ENCODE results near the gene CTNNA3.

The CTNNA3 gene

GRCh38 chr10:66591865-66592264, 1104.1 kb downstream of the CTNNA3 start:
- no peak for DNase-seq

DNA sequence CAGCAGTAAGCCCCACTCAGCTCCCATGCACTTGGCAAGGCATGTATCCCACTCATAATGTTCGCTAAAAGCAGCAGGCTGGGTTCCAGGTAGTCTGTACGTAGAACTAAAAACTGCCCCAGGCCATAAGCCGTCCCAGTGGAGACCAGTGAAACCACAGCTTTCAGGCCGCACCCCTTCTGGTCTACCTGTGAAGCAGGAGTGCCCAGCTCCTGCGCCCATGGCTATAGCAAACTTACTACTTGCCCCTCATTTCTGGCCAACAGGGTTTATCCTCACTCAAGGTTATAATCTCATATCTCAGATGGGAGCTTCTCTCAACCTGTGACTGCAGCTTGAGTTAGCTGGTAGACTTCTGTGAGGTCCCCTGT, 1108.3 kb downstream of the CTNNA3 start:
- DNase-seq: no peak

GRCh38 chr10:66586897-66587679, 1108.9 kb downstream of the CTNNA3 start:
- no peak for DNase-seq

DNA sequence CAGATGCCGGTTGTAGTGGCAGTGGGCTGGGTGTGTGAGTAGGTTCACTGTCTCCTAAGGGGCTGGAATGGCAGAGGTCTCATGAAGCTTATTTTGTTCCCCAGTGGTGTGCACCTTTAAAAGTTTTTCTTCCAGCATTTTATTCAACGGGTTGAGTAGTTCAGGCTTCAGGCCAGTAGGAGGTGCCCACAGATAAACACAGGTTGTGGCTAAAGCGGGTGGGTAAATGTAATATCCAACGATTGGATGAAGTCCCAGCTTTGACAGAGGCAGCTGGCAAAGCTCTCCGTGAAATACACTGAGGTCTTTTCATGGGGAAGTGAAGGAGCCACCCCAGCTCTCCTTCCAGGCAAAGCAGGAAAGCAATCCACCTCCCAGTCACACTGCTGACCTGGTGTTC, 1109.9 kb downstream of the CTNNA3 start:
- DNase-seq: no peak

DNA sequence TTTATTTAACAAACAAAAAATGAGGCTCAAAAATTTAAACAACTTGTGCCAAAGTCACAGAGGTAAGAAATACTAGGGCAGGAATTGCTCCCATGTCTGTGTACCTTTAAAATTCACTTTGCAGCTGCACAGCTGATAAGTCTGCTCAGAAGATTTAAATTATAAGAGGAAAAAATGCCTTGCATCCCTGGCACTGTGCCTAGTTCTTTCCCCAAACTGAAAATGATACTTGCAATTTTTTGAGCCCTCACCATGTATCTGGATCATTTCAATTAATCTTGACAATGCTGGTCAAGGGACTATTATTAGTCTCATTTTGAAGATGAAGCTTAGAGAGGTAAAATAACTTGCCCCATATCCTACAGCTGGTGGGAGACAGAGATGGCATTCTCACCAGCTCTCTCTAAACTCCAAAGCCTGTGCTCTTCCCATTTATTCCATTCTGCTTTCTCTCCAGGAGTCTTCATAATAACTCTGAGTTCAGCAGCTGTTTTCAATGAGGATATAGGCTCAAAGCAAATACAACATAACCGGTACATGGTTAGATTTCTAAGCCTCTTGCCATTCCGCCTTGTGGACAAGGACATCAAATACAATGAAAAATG, 1120.6 kb downstream of the CTNNA3 start:
- no peak for DNase-seq

GRCh38 chr10:66572700-66573099, 1123.3 kb downstream of the CTNNA3 start:
- DNase-seq: no peak

GRCh38 chr10:66565999-66566398, 1130.0 kb downstream of the CTNNA3 start:
- DNase-seq: no peak

- no peak for DNase-seq
These were observed 1131.7 kb downstream of the CTNNA3 start for GRCh38 chr10:66564287-66564686.

DNA sequence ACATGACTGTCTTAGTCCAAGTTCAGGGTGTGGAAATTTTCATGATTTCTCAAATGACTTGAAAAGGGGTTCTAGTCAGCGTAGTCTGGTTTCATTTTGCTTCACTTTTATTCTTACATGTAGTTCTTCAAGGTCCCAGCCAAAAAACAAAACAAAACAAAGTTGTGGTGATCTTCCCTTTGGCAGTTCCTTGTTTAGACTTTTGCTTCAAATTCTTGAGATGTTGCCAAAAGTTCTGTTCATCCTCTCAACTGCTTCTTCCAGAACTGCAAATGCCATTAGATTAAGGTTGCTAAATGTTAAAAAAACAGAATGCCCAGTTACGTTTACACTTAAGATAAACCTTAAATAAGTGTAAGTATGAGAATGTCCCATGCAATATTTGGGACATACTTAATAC, 1140.9 kb downstream of the CTNNA3 start:
- no peak for DNase-seq

DNA sequence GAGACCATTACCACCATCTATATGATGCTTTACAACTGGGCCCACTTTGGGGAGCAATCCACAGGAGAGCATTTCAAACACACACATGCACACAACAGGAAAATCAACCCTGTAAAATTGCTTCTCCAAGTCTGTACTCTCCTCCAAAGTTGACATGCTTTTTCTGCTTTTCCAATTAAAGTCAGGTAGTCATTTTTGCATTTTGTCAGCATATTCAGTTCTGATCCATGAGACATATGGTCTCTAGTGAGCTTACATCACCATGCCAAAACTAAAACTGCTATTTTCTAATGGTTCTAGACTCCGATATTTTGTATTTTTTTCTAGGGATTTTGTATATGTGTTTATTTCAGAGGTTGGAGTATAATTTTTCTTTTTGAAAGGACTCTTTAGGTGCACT, 1143.7 kb downstream of the CTNNA3 start:
- DNase-seq: no peak

GRCh38 chr10:66550351-66550750, 1145.6 kb downstream of the CTNNA3 start:
- no peak for DNase-seq

- no peak for DNase-seq
These were observed 1157.1 kb downstream of the CTNNA3 start for GRCh38 chr10:66538908-66539307.

DNA sequence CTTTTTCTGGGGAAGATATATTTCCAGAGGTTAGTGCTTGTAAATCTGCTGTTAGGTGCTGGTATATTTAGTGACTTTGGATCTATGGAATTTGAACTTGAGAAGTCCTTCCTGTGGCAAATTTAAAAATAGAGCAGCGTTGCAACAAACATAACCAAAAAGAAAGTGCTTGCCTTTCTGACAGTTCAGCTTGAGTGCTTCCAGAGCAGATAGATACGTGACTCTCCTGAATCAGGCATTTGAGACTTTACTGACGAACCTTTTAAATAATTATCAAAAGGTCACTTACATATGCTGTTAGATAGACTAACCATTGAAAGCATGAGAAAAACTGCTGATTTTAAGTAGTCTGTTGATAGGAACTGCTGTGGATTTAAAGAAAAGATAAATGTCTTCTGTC, 1157.6 kb downstream of the CTNNA3 start:
- DNase-seq: no peak

DNA sequence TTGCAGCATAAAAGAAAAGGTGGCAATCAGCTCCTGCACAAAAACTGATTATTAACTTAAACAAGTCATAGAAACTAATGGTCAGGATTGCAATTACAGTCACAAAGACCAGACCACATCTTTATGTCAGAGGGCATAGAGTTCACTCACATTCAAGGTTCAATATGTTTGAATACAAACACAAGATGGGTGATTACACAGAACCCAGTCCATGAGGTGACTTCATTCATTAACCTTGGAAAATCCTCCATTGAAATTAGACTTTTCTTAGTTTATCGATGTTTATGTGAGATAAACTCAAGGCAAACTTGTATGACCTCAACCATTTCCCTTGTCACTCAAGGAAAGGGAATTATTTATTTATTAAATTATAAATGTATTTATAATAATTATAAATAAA, 1158.8 kb downstream of the CTNNA3 start:
- DNase-seq: no peak

GRCh38 chr10:66535439-66535838, 1160.6 kb downstream of the CTNNA3 start:
- DNase-seq: no peak

DNA sequence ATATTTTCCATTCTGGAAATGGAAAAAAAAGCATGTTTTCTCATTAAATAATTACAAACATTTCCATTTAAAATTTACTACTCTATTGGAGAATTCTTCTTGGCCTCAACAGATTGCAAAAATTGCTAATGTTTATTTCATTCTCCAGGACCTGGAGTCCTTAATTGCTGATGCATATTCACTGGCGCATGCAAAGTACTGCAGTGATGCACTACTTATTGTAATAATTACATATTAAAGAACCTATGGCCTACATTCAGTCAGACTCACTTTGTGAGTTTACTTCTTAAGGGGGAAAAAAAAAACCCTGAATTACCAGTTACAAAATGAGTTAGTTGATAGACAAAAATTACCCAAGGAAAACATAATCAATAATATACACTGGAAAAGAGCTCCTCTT, 1161.1 kb downstream of the CTNNA3 start:
- no peak for DNase-seq

- no peak for DNase-seq
These were observed 1174.5 kb downstream of the CTNNA3 start for GRCh38 chr10:66521506-66521905.

DNA sequence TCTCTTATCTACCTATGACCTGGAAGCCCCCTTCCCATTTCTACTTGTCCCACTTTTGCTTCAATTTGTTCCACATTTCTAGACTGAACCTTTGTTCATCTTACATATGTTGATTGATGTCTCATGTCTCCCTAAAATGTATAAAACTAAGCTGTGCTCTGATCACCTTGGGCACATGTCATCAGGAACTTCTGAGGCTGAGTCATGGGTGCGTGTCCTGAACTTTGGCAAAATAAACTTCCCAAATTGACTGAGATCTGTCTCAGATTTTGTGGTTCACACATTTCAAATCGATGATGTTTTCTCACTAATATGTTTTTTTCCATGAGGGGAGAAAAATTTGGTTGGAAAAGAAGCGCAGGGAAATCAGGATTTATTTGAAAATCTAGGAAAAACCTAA, 1176.4 kb downstream of the CTNNA3 start:
- DNase-seq: no peak

DNA sequence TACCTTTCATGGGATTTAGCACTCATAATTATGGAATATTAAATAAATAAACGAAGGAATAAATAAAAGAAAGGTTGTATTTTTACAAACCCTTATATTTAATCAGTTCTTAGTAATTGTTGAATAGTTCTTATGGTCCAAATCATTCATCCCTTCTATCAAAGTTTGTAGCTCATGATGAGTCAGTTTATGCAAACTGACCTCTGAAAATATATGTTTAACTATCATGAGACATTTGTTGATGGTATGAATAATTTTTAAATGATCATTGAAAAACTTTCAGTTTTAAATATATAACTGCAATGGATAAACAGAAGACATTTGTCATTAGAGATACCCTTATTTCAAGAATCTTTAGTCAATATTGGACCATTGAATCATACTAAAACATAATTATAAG, 1181.3 kb downstream of the CTNNA3 start:
- no peak for DNase-seq

GRCh38 chr10:66513504-66513903, 1182.5 kb downstream of the CTNNA3 start:
- DNase-seq: no peak

- no peak for DNase-seq
These were observed 1190.9 kb downstream of the CTNNA3 start for GRCh38 chr10:66505003-66505657.

GRCh38 chr10:66501356-66501755, 1194.6 kb downstream of the CTNNA3 start:
- no peak for DNase-seq

DNA sequence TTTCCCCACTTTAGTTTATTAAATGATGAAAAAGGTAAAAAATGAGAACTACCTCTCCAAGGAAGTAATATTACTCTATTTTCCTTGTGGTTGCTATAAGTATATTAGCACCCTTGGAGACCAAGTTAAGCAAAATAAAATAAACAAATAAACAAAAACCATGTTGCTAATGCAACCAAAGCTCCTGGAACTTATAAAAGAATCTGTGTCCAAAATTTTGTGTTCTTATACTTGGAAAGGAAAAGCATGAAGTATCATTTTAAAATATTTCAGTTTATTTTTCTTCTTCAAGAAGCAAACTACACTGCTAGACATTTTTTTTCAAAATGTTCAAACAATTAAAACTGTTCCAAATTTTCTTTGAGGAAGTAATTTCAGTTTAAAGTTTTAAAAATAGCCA, 1212.0 kb downstream of the CTNNA3 start:
- DNase-seq: no peak

- no peak for DNase-seq
These were observed 1223.8 kb downstream of the CTNNA3 start for GRCh38 chr10:66472156-66472555.
